Lower lobe of right lung (tissue), 2 donors: ENCODE results near the gene C1orf21. TPM values are rescaled to one million over a fixed set of nuclear protein-coding genes. Genes with fewer than 3 reads are reported as not detected.
A peak's percentile ranks its signal among the peaks of the same experiment; 100 is the strongest.

Experiments used
- ATAC-seq, 2 donors: fragments of 200-7000 bp; cut with Tn5 transposase; one replicate each; pipeline ENCODE4 v1.9.1; 2020 to 2022; ENCODE audit warnings: mild to moderate bottlenecking in 2 of 2, moderate library complexity in 2 of 2
- DNase-seq: peaks from one replicate; pipeline ENCODE4 v3.0.0-alpha.2; 2020
- H3K27ac ChIP-seq: fragments of 200-600 bp; one replicate; pipeline ENCODE4 v1.8.0; 2022
- H3K27me3 ChIP-seq: fragments of 200-600 bp; one replicate; pipeline ENCODE4 v1.8.0; 2022; ENCODE audit warnings: low read depth
- H3K36me3 ChIP-seq: fragments of 200-600 bp; one replicate; pipeline ENCODE4 v1.8.0; 2022; ENCODE audit warnings: mild to moderate bottlenecking
- H3K4me1 ChIP-seq: fragments of 200-600 bp; one replicate; pipeline ENCODE4 v1.8.0; 2022
- H3K4me3 ChIP-seq: fragments of 200-600 bp; one replicate; pipeline ENCODE4 v1.8.0; 2022; ENCODE audit warnings: mild to moderate bottlenecking
- H3K9me3 ChIP-seq: fragments of 200-600 bp; one replicate; pipeline ENCODE4 v1.8.0; 2022
- intact Hi-C: fragments of 100-400 bp; cut with DNase I; formaldehyde crosslinking; loops from one replicate; pipeline ENCODE4 v1.11.0; 2022
- total RNA-seq: library from RNA; stranded (reverse); fragmentation: NEBNext Ultra II Directional; extraction: Animal tissue kit (Norgen Biotek cat#: 25700); gene quantifications from one replicate; pipeline ENCODE4 v1.2.1, GENCODE V29; 2021
- TF ChIP-seq, protein P1 (sequence below): fragments of 200-600 bp; IDR thresholded peaks from one replicate; pipeline ENCODE4 v1.8.0; 2022; ENCODE audit warnings: antibody characterized with exemption, mild to moderate bottlenecking
- donor health status: DM: no; HTN: yes; CAD: no; lungs with severe emphysema.

Gene C1orf21
- total RNA-seq, 1 donor from 2014 or later = 70.8 TPM

DNA sequence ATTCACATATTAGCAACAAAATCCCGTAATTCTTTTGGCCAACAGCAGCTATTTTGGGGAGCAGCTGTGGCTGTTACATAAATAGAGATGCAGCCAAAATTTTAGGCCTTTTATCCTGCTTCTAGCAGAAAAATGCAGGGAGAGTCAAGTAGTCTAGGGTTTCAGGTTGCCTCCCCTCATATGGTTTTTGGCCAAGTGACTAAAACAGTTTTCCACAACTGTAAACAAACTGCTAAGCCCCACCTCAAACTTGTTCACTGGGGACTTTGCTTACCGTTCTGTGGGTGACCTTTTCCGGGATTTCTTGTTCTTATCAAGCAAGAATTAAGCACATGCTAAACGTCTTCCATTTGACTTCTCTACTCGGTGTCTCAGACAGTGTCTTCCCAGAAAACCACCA lies 234.4 kb downstream of the C1orf21 start:
- TF ChIP-seq, protein P1, sequence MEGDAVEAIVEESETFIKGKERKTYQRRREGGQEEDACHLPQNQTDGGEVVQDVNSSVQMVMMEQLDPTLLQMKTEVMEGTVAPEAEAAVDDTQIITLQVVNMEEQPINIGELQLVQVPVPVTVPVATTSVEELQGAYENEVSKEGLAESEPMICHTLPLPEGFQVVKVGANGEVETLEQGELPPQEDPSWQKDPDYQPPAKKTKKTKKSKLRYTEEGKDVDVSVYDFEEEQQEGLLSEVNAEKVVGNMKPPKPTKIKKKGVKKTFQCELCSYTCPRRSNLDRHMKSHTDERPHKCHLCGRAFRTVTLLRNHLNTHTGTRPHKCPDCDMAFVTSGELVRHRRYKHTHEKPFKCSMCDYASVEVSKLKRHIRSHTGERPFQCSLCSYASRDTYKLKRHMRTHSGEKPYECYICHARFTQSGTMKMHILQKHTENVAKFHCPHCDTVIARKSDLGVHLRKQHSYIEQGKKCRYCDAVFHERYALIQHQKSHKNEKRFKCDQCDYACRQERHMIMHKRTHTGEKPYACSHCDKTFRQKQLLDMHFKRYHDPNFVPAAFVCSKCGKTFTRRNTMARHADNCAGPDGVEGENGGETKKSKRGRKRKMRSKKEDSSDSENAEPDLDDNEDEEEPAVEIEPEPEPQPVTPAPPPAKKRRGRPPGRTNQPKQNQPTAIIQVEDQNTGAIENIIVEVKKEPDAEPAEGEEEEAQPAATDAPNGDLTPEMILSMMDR = no peak
- intact Hi-C loops = no loop called here
- Histone ChIP-seq H3K27me3 (no peaks in the 10 kb centered on the region), H3K36me3 (no peaks in the 10 kb centered on the region), H3K27ac (peak overlapping the region; percentile 50), H3K4me3 (no peak overlapping the region), H3K4me1 (peaks cover 25% of the 10 kb centered on the region), H3K9me3 (no peaks in the 10 kb centered on the region)
- DNase-seq (no peak), ATAC-seq (peak in 1 of 2 donors; percentile 31)

GRCh38 chr1:184622136-184622823 lies 235.5 kb downstream of the C1orf21 start:
- H3K27me3 ChIP-seq = no peaks in the 10 kb centered on the region
- H3K9me3 ChIP-seq = no peaks in the 10 kb centered on the region
- H3K27ac ChIP-seq = peak overlapping the region; percentile 50
- no peaks in the 10 kb centered on the region for H3K36me3 ChIP-seq
- DNase-seq (no peak), ATAC-seq (peak; percentile 82 to 90)
- intact Hi-C loops = no loop called here
- H3K4me1 ChIP-seq = peaks cover 29% of the 10 kb centered on the region
- H3K4me3 ChIP-seq = no peak overlapping the region
- TF ChIP-seq, protein P1 = no peak

- H3K4me1 ChIP-seq = peaks cover 29% of the 10 kb centered on the region
- no peaks in the 10 kb centered on the region for H3K27me3 ChIP-seq
- intact Hi-C loops = no loop called here
- DNase-seq (no peak), ATAC-seq (no peak)
- H3K4me3 ChIP-seq = no peak overlapping the region
- no peaks in the 10 kb centered on the region for H3K9me3 ChIP-seq
- H3K36me3 ChIP-seq = no peaks in the 10 kb centered on the region
- TF ChIP-seq, protein P1 = no peak
- H3K27ac ChIP-seq = peak overlapping the region; percentile 38
These were observed 236.6 kb downstream of the C1orf21 start for GRCh38 chr1:184623404-184623803.

- no peak overlapping the region for H3K4me3 ChIP-seq
These were observed 237.2 kb downstream of the C1orf21 start for GRCh38 chr1:184624051-184624450.

DNA sequence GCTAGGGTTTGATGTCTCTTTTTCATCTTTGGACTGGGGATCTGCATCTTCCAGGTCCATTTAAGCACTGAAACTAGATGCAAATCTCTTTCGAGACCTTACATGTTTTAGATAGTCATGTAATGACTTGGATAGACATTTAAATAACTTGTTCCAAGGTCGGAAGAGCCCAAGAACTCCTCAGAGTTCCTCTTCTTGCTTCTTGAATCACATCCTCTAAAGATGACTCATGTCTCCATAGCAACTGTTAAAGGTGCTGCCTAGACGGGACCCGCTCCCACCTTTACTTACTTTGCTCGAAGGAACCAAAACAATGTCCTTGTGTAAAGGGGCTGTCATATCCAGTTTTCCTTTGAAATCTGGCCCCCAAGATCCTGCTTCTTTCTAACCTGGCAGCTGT lies 237.8 kb downstream of the C1orf21 start:
- intact Hi-C loops = no loop called here
- H3K4me3 ChIP-seq = no peak overlapping the region
- H3K9me3 ChIP-seq = no peaks in the 10 kb centered on the region
- H3K27me3 ChIP-seq = no peaks in the 10 kb centered on the region
- H3K36me3 ChIP-seq = no peaks in the 10 kb centered on the region
- TF ChIP-seq, protein P1 = no peak
- no peak overlapping the region for H3K27ac ChIP-seq
- ATAC-seq = no peak
- no peak for DNase-seq
- peaks cover 33% of the 10 kb centered on the region for H3K4me1 ChIP-seq

More at GRCh38 chr1:184624051-184624450, 237.2 kb downstream of the C1orf21 start:
- TF ChIP-seq, protein P1 = no peak
- ATAC-seq (no peak), DNase-seq (no peak)
- Histone ChIP-seq H3K4me1 (peaks cover 29% of the 10 kb centered on the region), H3K27ac (no peak overlapping the region), H3K36me3 (no peaks in the 10 kb centered on the region), H3K27me3 (no peaks in the 10 kb centered on the region), H3K9me3 (no peaks in the 10 kb centered on the region)
- intact Hi-C loops = no loop called here
